Thyroid gland (tissue), 4 donors: ENCODE data around the gene VPS37C.

Experiments
- CTCF ChIP-seq, 6 experiments: fragments of 200-600 bp in 3 of 6; fragments of 450-650 bp in 3 of 6; sonication (generic) in 3 of 6; IDR thresholded peaks; one replicate each; pipeline ENCODE4 v1.5.1; 2016 to 2019; ENCODE audit warnings: antibody characterized with exemption in 6 of 6, mild to moderate bottlenecking in 2 of 6, inconsistent platforms in 1 of 6, moderate library complexity in 1 of 6
- POLR2A ChIP-seq, 2 donors: fragments of 450-650 bp; IDR thresholded peaks; one replicate each; pipeline ENCODE4 v1.6.1; 2017; ENCODE audit warnings: antibody characterized with exemption in 2 of 2, mild to moderate bottlenecking in 2 of 2, moderate library complexity in 1 of 2

GRCh38 chr11:61098778-61099177 is 62.4 kb downstream of the VPS37C start:
- no peak for TF ChIP-seq CTCF (IDR thresholded peaks at IDR 0.05)
- TF ChIP-seq POLR2A (IDR thresholded peaks at IDR 0.05): no peak
